ENCODE data around the gene OR7D4. TPM values are rescaled to one million over a fixed set of nuclear protein-coding genes. Genes with fewer than 3 reads are reported as not detected.

The OR7D4 gene
- total and polyA plus RNA-seq, 2 donors (not counting 1 experiment from before 2014, with no cell fraction given) = not detected

GRCh38 chr19:9175326-9175725 is 44.1 kb downstream of the OR7D4 start:
- H4K20me1 ChIP-seq (ENCODE audit: control insufficient read depth, insufficient read depth, low read length, poor library complexity, severe bottlenecking) = no peaks in the 10 kb centered on the region
- no peaks in the 10 kb centered on the region for H3K4me1 ChIP-seq (ENCODE audit: control insufficient read depth in 2 of 2, insufficient read depth in 2 of 2, low read length in 2 of 2)
- H3K4me2 ChIP-seq (replicated peaks; ENCODE audit: low read depth, low read length, poor library complexity, severe bottlenecking) = no peak overlapping the region
- ATAC-seq (ENCODE audit: low read depth) (no peak), DNase-seq (no peak)
- Mint-ChIP-seq H3K27ac (no peak overlapping the region), H3K27me3 (peaks cover 5% of the 10 kb centered on the region), H3K4me3 (no peak overlapping the region), H3K9me3 (ENCODE audit: insufficient read depth) (no peaks in the 10 kb centered on the region), H3K4me1 (no peaks in the 10 kb centered on the region)
- no peak overlapping the region for H2AFZ ChIP-seq (ENCODE audit: insufficient read depth, low read depth, low read length, poor library complexity, severe bottlenecking)
- H3K79me2 ChIP-seq (ENCODE audit: control insufficient read depth, insufficient read depth, low read length) = no peaks in the 10 kb centered on the region
- H3K9me3 ChIP-seq (ENCODE audit: control extremely low read depth in 1 of 3, control insufficient read depth in 2 of 3, insufficient read depth in 1 of 3, low read length in 2 of 3) = peaks cover 0 to 3% (median 0%) of the 10 kb centered on the region in 3 donors
- no peak overlapping the region for H3K9ac ChIP-seq (ENCODE audit: low read length)
- 100% methylated on average over 3 of the region's 5 CpGs for WGBS (ENCODE audit: insufficient coverage)
- no peaks in the 10 kb centered on the region for H3K36me3 ChIP-seq (replicated peaks in 1 of 2; ENCODE audit: control extremely low read depth in 1 of 2, control insufficient read depth in 1 of 2, extremely low read depth in 1 of 2, insufficient read depth in 2 of 2, low read length in 1 of 2)
- TF ChIP-seq CTCF (IDR thresholded peaks at IDR 0.05) = no peak
- TF ChIP-seq EZH2 (IDR thresholded peaks at IDR 0.05; ENCODE audit: borderline replicate concordance, insufficient read depth, low read depth, low read length, poor library complexity, severe bottlenecking) = no peak
- no peak overlapping the region for H3K4me3 ChIP-seq (ENCODE audit: control extremely low read depth in 1 of 5, extremely low read depth in 1 of 5, insufficient read depth in 1 of 5, low read depth in 2 of 5, low read length in 4 of 5)
- POLR2A ChIA-PET = no interaction called here
- intact Hi-C loops (cut with micrococcal nuclease) = no loop called here
- H3K27me3 ChIP-seq (replicated peaks in 1 of 4; ENCODE audit: control extremely low read depth in 1 of 4, control insufficient read depth in 3 of 4, insufficient read depth in 4 of 4, low read length in 3 of 4) = no peaks in the 10 kb centered on the region
- H3K27ac ChIP-seq (ENCODE audit: low read length in 2 of 2) = no peak overlapping the region
- CTCF ChIA-PET = no interaction called here

- intact Hi-C loops (cut with micrococcal nuclease) = no loop called here
- no peak overlapping the region for H3K4me3 ChIP-seq (ENCODE audit: control extremely low read depth in 1 of 5, extremely low read depth in 1 of 5, insufficient read depth in 1 of 5, low read depth in 2 of 5, low read length in 4 of 5)
- no peaks in the 10 kb centered on the region for H3K4me1 ChIP-seq (ENCODE audit: control insufficient read depth in 2 of 2, insufficient read depth in 2 of 2, low read length in 2 of 2)
- CTCF ChIA-PET = interaction anchor here (0.6 kb wide), 1 partner anchor 1841 kb away, joined by 3 read pairs; no protein-coding TSS in a partner anchor
- no peaks in the 10 kb centered on the region for H3K4me1 Mint-ChIP-seq
- WGBS (ENCODE audit: insufficient coverage) = 93% methylated on average over 4 of the region's 6 CpGs
- H3K79me2 ChIP-seq (ENCODE audit: control insufficient read depth, insufficient read depth, low read length) = peaks cover 4% of the 10 kb centered on the region
- peaks cover 0 to 3% (median under 1%) of the 10 kb centered on the region in 3 donors for H3K9me3 ChIP-seq (ENCODE audit: control extremely low read depth in 1 of 3, control insufficient read depth in 2 of 3, insufficient read depth in 1 of 3, low read length in 2 of 3)
- no peaks in the 10 kb centered on the region for H3K27me3 ChIP-seq (replicated peaks in 1 of 4; ENCODE audit: control extremely low read depth in 1 of 4, control insufficient read depth in 3 of 4, insufficient read depth in 4 of 4, low read length in 3 of 4)
- H3K4me3 Mint-ChIP-seq = no peak overlapping the region
- no peaks in the 10 kb centered on the region for H3K27me3 Mint-ChIP-seq
- H3K9ac ChIP-seq (ENCODE audit: low read length) = no peak overlapping the region
- TF ChIP-seq EZH2 (IDR thresholded peaks at IDR 0.05; ENCODE audit: borderline replicate concordance, insufficient read depth, low read depth, low read length, poor library complexity, severe bottlenecking) (no peak), CTCF (IDR thresholded peaks at IDR 0.05) (no peak)
- H2AFZ ChIP-seq (ENCODE audit: insufficient read depth, low read depth, low read length, poor library complexity, severe bottlenecking) = no peak overlapping the region
- DNase-seq (no peak), ATAC-seq (ENCODE audit: low read depth) (no peak)
- POLR2A ChIA-PET = no interaction called here
- H3K27ac ChIP-seq (ENCODE audit: low read length in 2 of 2) = no peak overlapping the region
- H3K4me2 ChIP-seq (replicated peaks; ENCODE audit: low read depth, low read length, poor library complexity, severe bottlenecking) = no peak overlapping the region
- no peaks in the 10 kb centered on the region for H4K20me1 ChIP-seq (ENCODE audit: control insufficient read depth, insufficient read depth, low read length, poor library complexity, severe bottlenecking)
- no peak overlapping the region for H3K27ac Mint-ChIP-seq
- no peaks in the 10 kb centered on the region for H3K9me3 Mint-ChIP-seq (ENCODE audit: insufficient read depth)
- H3K36me3 ChIP-seq (replicated peaks in 1 of 2; ENCODE audit: control extremely low read depth in 1 of 2, control insufficient read depth in 1 of 2, extremely low read depth in 1 of 2, insufficient read depth in 2 of 2, low read length in 1 of 2) = peaks cover 0 to 2% of the 10 kb centered on the region in 2 experiments
These were observed 47.9 kb downstream of the OR7D4 start for GRCh38 chr19:9171393-9171991.

Measured in B cell (primary cell).